ENCODE data around the gene PHLPP1. TPM values are rescaled to one million over a fixed set of nuclear protein-coding genes. Genes with fewer than 3 reads are reported as not detected.

Gene PHLPP1
- total and polyA plus RNA-seq, 2 experiments from 2014 or later = 15.7 to 73.6 TPM

DNA sequence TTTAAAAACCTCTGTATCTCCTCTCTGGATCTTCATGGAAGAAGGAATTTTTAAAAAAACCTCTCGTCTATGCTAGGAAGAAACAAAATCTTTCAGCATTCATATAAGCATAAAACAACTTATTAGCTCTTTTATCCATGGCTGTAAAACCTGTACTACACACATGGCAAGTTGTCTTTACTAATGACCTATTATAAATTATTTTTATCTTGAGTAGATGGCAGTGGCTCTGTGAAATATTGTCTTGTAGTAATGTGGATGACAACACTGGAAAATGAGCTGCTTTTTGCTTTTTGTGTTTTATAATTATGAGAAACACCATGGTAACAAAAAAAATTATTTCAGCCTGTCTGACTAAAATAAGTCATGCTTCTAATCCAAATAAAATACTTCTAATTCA is 18.9 kb downstream of the PHLPP1 start:
- Histone ChIP-seq H3K27ac (ENCODE audit: low read depth) (no peak overlapping the region), H3K4me2 (no peak overlapping the region), H3K79me2 (replicated peaks; ENCODE audit: insufficient read depth) (peaks cover 100% of the 10 kb centered on the region), H4K20me1 (replicated peaks; ENCODE audit: insufficient read depth) (peaks cover 49% of the 10 kb centered on the region), H3K36me3 (ENCODE audit: insufficient read depth) (no peaks in the 10 kb centered on the region), H3K27me3 (ENCODE audit: insufficient read depth) (no peaks in the 10 kb centered on the region), H3F3A (replicated peaks; ENCODE audit: low read depth) (no peaks in the 10 kb centered on the region), H2AFZ (no peak overlapping the region), H3K4me3 (no peak overlapping the region), H3K9me2 (ENCODE audit: insufficient read depth) (no peaks in the 10 kb centered on the region), H3K4me1 (ENCODE audit: insufficient read depth) (peaks cover 73% of the 10 kb centered on the region)
- H3K4me1 Mint-ChIP-seq = peaks cover 65% of the 10 kb centered on the region
- peaks cover 43% of the 10 kb centered on the region for H3K36me3 Mint-ChIP-seq (ENCODE audit: low read depth)
- ATAC-seq (no peak), DNase-seq (ENCODE audit: low spot score) (no peak)
- H3K27me3 Mint-ChIP-seq (ENCODE audit: insufficient read depth, low read depth, poor library complexity) = peaks cover 13% of the 10 kb centered on the region
- H3K27ac Mint-ChIP-seq = peak overlapping the region; percentile 8; the same call in 1 of the 2 replicates
- TF ChIP-seq ZNF114 (CRISPR knock-in tag; IDR thresholded peaks at IDR 0.05) (no peak), NANOG (IDR thresholded peaks at IDR 0.05; ENCODE audit: borderline replicate concordance) (no peak), STAT1 (IDR thresholded peaks at IDR 0.05; ENCODE audit: unreplicated experiment) (no peak), EZH2phosphoT487 (IDR thresholded peaks at IDR 0.05; ENCODE audit: unreplicated experiment) (no peak), EZH2 (IDR thresholded peaks at IDR 0.05; ENCODE audit: low read depth, unreplicated experiment) (no peak), JUNB (IDR thresholded peaks at IDR 0.05; ENCODE audit: unreplicated experiment) (no peak), CREB1 (CRISPR knock-in tag; IDR thresholded peaks at IDR 0.05; ENCODE audit: low read depth) (no peak)
- TF ChIP-seq, protein P1, sequence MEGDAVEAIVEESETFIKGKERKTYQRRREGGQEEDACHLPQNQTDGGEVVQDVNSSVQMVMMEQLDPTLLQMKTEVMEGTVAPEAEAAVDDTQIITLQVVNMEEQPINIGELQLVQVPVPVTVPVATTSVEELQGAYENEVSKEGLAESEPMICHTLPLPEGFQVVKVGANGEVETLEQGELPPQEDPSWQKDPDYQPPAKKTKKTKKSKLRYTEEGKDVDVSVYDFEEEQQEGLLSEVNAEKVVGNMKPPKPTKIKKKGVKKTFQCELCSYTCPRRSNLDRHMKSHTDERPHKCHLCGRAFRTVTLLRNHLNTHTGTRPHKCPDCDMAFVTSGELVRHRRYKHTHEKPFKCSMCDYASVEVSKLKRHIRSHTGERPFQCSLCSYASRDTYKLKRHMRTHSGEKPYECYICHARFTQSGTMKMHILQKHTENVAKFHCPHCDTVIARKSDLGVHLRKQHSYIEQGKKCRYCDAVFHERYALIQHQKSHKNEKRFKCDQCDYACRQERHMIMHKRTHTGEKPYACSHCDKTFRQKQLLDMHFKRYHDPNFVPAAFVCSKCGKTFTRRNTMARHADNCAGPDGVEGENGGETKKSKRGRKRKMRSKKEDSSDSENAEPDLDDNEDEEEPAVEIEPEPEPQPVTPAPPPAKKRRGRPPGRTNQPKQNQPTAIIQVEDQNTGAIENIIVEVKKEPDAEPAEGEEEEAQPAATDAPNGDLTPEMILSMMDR (conservative IDR thresholded peaks at IDR 0.05; ENCODE audit: low read depth in 2 of 2) = no peak
- TF ChIP-seq, protein P2, sequence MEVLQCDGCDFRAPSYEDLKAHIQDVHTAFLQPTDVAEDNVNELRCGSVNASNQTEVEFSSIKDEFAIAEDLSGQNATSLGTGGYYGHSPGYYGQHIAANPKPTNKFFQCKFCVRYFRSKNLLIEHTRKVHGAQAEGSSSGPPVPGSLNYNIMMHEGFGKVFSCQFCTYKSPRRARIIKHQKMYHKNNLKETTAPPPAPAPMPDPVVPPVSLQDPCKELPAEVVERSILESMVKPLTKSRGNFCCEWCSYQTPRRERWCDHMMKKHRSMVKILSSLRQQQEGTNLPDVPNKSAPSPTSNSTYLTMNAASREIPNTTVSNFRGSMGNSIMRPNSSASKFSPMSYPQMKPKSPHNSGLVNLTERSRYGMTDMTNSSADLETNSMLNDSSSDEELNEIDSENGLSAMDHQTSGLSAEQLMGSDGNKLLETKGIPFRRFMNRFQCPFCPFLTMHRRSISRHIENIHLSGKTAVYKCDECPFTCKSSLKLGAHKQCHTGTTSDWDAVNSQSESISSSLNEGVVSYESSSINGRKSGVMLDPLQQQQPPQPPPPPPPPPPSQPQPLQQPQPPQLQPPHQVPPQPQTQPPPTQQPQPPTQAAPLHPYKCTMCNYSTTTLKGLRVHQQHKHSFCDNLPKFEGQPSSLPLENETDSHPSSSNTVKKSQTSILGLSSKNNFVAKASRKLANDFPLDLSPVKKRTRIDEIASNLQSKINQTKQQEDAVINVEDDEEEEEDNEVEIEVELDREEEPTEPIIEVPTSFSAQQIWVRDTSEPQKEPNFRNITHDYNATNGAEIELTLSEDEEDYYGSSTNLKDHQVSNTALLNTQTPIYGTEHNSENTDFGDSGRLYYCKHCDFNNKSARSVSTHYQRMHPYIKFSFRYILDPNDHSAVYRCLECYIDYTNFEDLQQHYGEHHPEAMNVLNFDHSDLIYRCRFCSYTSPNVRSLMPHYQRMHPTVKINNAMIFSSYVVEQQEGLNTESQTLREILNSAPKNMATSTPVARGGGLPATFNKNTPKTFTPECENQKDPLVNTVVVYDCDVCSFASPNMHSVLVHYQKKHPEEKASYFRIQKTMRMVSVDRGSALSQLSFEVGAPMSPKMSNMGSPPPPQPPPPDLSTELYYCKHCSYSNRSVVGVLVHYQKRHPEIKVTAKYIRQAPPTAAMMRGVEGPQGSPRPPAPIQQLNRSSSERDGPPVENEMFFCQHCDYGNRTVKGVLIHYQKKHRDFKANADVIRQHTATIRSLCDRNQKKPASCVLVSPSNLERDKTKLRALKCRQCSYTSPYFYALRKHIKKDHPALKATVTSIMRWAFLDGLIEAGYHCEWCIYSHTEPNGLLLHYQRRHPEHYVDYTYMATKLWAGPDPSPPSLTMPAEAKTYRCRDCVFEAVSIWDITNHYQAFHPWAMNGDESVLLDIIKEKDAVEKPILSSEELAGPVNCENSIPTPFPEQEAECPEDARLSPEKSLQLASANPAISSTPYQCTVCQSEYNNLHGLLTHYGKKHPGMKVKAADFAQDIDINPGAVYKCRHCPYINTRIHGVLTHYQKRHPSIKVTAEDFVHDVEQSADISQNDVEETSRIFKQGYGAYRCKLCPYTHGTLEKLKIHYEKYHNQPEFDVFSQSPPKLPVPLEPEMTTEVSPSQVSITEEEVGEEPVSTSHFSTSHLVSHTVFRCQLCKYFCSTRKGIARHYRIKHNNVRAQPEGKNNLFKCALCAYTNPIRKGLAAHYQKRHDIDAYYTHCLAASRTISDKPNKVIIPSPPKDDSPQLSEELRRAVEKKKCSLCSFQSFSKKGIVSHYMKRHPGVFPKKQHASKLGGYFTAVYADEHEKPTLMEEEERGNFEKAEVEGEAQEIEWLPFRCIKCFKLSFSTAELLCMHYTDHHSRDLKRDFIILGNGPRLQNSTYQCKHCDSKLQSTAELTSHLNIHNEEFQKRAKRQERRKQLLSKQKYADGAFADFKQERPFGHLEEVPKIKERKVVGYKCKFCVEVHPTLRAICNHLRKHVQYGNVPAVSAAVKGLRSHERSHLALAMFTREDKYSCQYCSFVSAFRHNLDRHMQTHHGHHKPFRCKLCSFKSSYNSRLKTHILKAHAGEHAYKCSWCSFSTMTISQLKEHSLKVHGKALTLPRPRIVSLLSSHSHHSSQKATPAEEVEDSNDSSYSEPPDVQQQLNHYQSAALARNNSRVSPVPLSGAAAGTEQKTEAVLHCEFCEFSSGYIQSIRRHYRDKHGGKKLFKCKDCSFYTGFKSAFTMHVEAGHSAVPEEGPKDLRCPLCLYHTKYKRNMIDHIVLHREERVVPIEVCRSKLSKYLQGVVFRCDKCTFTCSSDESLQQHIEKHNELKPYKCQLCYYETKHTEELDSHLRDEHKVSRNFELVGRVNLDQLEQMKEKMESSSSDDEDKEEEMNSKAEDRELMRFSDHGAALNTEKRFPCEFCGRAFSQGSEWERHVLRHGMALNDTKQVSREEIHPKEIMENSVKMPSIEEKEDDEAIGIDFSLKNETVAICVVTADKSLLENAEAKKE (CRISPR knock-in tag; IDR thresholded peaks at IDR 0.05) = no peak
- H3K9me3 Mint-ChIP-seq = peaks cover 12% of the 10 kb centered on the region
- H3K4me3 Mint-ChIP-seq = no peak overlapping the region
